ENCODE measurements around the gene KDM8.

KDM8 gene

GRCh38 chr16:27228621-27229501 is 25.5 kb downstream of the KDM8 start:
- DNase-seq (ENCODE audit: low read depth in 1 of 2, low spot score in 1 of 2) = no peak

GRCh38 chr16:27229891-27230470 is 26.7 kb downstream of the KDM8 start:
- DNase-seq (ENCODE audit: low read depth in 1 of 2, low spot score in 1 of 2) = no peak

- peak; percentile 42 to 67 for DNase-seq (ENCODE audit: low read depth in 1 of 2, low spot score in 1 of 2)
Observed at GRCh38 chr16:27230562-27231001, 27.3 kb downstream of the KDM8 start.

DNA sequence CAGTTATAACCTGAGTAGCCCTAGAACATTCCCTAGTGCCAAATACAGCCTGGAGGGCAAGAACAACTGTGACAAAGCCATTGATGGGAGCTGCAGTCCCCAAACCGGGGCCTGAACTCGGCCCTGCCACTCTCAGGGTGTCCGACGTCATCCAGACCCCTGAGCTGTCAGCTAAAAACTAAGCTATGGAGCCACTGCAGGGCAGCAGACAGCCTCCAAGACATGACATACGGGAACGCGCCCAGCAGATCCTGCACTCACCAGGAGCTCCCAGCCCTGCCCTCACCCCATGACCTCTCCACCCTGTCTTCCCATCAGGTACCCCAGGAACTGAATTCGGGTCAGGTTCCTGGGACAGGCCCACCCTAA is 28.4 kb downstream of the KDM8 start:
- DNase-seq (ENCODE audit: low read depth in 1 of 2, low spot score in 1 of 2) = no peak

GRCh38 chr16:27232061-27232900 is 29.0 kb downstream of the KDM8 start:
- peak in 1 of 2 donors; percentile 34 for DNase-seq (ENCODE audit: low read depth in 1 of 2, low spot score in 1 of 2)

DNA sequence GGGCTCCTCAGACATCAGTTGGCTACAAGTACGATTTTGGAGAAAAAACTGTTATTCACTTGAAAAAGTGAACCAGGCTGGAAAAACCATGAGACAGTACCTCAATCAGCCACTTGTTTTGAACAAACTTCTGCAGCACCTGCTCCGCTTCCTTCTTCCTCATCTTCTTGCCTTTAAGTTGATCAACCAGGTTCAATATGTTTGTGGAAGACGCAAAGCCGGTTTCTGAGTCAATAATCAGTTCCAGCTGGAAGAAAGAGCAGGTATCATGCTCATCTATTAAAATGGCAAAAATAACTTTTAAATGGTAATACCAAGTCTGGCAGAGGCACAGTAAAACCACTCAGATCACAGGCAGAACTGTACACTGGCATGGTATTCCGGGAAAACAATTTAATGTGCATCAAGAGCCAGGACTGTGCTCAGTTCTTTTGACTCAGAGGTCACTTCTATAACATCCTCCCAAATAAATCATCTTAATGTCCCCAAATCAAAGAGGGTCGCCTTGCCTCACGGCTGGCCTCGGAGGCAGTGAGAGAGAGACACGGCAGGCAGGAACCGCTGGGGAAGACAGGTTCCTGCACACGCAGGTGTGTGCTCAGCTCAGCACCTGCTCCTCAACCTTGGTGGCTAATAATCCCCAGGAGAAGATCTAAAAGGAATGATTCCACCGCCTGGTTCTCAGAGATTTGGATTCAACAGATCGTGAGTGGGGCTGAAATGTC is 29.7 kb downstream of the KDM8 start:
- no peak for DNase-seq (ENCODE audit: low read depth in 1 of 2, low spot score in 1 of 2)

DNA sequence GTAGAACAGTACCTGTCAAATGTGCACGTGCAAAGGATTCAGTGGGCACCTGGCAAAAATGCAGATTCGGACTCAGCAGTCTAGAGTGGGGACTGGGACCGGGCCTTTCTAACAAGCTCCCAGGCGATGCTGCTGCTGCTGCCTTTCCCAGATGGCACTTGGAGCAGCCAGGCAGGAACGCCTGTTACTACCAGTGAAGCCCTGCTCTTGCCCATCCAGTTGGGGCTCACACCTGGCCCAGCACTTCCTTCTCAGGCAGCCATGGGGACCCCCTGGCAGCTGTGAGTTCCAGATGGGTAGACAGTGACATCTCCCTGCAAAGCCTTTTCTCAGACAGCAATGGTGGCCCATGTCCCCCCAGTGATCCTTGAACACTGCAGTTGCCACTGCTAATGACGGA is 30.4 kb downstream of the KDM8 start:
- DNase-seq (ENCODE audit: low read depth in 1 of 2, low spot score in 1 of 2) = no peak

- no peak for DNase-seq (ENCODE audit: low read depth in 1 of 2, low spot score in 1 of 2)
Observed at GRCh38 chr16:27234171-27234570, 30.8 kb downstream of the KDM8 start.

- DNase-seq (ENCODE audit: low read depth in 1 of 2, low spot score in 1 of 2) = no peak
Observed at GRCh38 chr16:27234603-27235002, 31.3 kb downstream of the KDM8 start.

GRCh38 chr16:27235055-27235937 is 32.0 kb downstream of the KDM8 start:
- DNase-seq (ENCODE audit: low read depth in 1 of 2, low spot score in 1 of 2) = peak; percentile 50 to 84

DNA sequence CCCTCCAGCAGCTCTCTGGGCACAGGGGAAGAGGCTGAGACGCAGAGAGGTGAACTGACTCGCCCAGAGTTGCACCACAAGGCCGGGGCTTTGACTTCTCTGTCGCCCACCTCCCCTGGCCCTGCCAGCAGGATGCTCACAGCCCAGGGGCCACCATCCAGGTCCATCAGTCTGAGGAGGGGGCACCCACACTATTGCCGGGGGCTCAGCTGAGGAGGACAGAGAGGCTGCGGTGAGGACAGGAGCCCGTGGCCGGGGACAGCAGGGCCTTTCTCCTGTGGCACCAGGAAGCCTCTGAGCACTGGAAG is 32.6 kb downstream of the KDM8 start:
- no peak for DNase-seq (ENCODE audit: low read depth in 1 of 2, low spot score in 1 of 2)

- DNase-seq (ENCODE audit: low read depth in 1 of 2, low spot score in 1 of 2) = no peak
Observed at GRCh38 chr16:27236635-27237218, 33.4 kb downstream of the KDM8 start.

DNA sequence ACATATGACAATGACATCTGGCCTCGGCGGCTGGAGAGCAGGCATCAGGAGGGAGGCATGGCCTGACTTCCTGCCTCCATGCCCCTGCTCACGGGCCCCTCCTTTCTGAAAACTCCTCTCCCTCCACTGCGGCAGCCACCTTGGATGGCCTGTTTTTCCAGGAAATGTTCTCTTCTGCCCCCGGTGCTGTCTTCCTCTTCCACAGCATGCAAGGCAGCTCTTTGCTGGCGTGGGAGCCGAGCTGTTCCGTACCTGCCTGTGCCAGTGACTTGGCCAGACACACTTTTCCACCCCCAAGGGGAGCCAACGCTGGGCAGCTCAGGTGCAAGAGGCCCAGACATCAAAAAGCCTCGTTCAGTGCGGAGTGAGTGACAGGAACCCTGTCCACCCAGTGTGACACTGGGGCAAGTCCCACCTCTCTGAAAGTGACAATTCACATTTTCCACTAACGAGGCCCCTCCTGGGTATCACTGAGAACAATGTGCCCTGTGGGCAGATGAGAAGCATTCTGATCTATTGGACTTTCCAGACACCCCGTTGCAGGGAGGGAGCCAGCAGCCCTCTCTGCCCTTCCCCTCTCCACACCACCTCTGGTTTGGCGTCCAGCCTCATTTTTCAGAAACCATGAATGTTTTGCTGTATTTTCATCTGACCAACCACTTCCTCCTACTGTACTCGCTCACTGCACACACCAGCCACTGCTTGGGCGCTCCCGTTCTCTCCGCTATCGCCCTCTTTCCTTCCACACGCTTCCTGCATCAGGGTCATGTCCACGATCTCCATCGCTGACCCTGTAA is 34.1 kb downstream of the KDM8 start:
- peak; percentile 62 to 63 for DNase-seq (ENCODE audit: low read depth in 1 of 2, low spot score in 1 of 2)

GRCh38 chr16:27238016-27238587 is 34.8 kb downstream of the KDM8 start:
- DNase-seq (ENCODE audit: low read depth in 1 of 2, low spot score in 1 of 2) = peak in 1 of 2 donors; percentile 36

GRCh38 chr16:27238591-27238990 is 35.3 kb downstream of the KDM8 start:
- no peak for DNase-seq (ENCODE audit: low read depth in 1 of 2, low spot score in 1 of 2)

- no peak for DNase-seq (ENCODE audit: low read depth in 1 of 2, low spot score in 1 of 2)
Observed at GRCh38 chr16:27239026-27239425, 35.7 kb downstream of the KDM8 start.

DNA sequence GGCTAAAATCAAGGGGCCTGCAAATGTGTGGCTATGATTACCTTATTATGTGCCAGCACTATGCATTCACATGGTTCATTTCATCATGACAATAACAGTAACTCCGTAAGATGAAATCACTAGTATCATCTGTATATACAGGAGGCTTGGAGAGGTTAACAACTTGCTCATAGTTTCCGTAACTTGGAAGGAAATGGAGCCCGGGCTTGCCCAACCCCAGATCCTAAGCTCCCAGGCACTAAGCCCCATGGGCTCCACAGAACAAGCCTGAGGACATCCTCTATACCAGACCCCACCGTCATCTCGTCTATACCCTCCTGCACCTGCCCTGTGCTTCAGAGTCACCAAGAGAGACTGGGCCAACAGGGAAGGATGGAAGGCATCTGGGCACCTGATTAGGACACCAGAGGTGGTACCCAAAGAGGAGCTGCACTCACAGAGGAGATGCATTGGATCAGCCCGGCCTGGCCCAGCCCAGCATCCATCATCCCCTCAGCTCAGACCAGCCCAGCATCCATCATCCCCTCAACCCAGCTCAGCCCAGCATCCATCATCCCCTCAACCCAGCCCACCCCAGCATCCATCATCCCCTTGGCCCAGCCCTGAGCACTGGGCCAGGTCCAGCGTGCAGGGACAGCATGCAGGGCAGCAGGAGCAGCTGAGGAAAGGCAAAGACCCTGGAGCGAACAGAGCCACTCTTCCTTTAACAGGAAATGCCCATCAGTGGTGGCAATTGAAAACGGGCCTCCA is 36.8 kb downstream of the KDM8 start:
- no peak for DNase-seq (ENCODE audit: low read depth in 1 of 2, low spot score in 1 of 2)

DNA sequence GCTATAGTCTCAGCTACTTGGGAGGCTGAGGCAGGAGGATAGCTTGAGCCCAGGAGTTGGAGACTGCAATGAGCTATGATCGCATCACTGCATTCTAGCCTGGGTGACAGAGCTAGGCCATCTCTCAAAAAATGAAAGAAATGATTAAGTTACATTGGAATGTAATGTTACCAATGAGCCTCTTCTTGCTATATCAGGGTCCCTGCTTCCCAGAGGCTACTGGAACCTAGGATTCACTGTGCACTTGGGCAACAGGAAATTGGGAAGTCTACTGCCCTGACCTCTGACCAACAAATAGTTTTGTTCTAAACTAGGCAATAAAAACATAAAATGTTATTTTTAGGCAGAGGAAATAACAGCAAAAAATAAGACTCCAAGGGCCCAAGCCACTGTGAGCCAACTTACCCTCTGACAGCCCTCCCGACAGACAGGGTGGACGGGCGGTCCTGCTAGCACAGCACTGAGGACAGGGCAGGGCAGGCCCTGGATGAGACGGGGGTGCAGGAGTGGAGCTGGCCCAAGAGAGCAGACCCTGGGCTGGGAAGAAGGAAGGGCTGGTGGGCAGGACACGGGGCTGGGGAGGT is 37.7 kb downstream of the KDM8 start:
- no peak for DNase-seq (ENCODE audit: low read depth in 1 of 2, low spot score in 1 of 2)
